Loucy (cell line): ENCODE results near the gene ARHGAP6.
"Not testable (repeated sequence)": the region's sequence is repeated elsewhere in the genome, so short reads cannot be mapped to it uniquely, and the experiment has no call there.

Experiments
- H2AFZ ChIP-seq: fragments of 200-600 bp; sonication (generic); 2 replicates; pipeline ENCODE4 v1.6.0; 2016; ENCODE audit warnings: antibody characterized with exemption, mild to moderate bottlenecking, low read length, moderate library complexity
- H3F3A ChIP-seq: fragments of 200-600 bp; 2 replicates; pipeline ENCODE4 v1.6.0; 2016; ENCODE audit warnings: antibody characterized with exemption, low read depth, mild to moderate bottlenecking
- H3K27me3 ChIP-seq: fragments of 200-600 bp; sonication (generic); 2 replicates; pipeline ENCODE4 v1.6.1; 2014; ENCODE audit warnings: low read length, mild to moderate bottlenecking; ENCODE audit not compliant: insufficient read depth, poor library complexity, severe bottlenecking
- H3K36me3 ChIP-seq: fragments of 200-600 bp; sonication (generic); 2 replicates; pipeline ENCODE4 v1.6.1; 2016; ENCODE audit warnings: low read length; ENCODE audit not compliant: insufficient read depth
- H3K4me1 ChIP-seq: fragments of 200-600 bp; sonication (generic); 2 replicates; pipeline ENCODE4 v1.5.1; 2014; ENCODE audit warnings: low read length, mild to moderate bottlenecking; ENCODE audit not compliant: insufficient read depth, poor library complexity, severe bottlenecking
- H3K4me2 ChIP-seq: fragments of 200-600 bp; sonication (generic); 2 replicates; pipeline ENCODE4 v1.6.0; 2014; ENCODE audit warnings: antibody characterized with exemption, low read length, low read depth, mild to moderate bottlenecking; ENCODE audit not compliant: poor library complexity, severe bottlenecking
- H3K4me3 ChIP-seq: fragments of 200-600 bp; sonication (generic); 2 replicates; pipeline ENCODE4 v1.5.1; 2014; ENCODE audit warnings: low read length, mild to moderate bottlenecking, mixed read lengths; ENCODE audit not compliant: poor library complexity, severe bottlenecking
- H3K79me2 ChIP-seq: fragments of 200-600 bp; sonication (generic); 2 replicates; pipeline ENCODE4 v1.6.1; 2014; ENCODE audit warnings: low read length; ENCODE audit not compliant: insufficient read depth
- H3K9ac ChIP-seq: fragments of 200-600 bp; sonication (generic); 2 replicates; pipeline ENCODE4 v1.6.0; 2014; ENCODE audit warnings: mild to moderate bottlenecking, low read depth, low read length, moderate library complexity; ENCODE audit not compliant: poor library complexity, severe bottlenecking
- H3K9me2 ChIP-seq: fragments of 200-600 bp; sonication (generic); replicated peaks from 2 replicates; pipeline ENCODE4 v1.6.1; 2016; ENCODE audit warnings: low read depth, low read length, mixed read lengths
- H3K9me3 ChIP-seq: fragments of 200-600 bp; sonication (generic); 2 replicates; pipeline ENCODE4 v1.6.1; 2014; ENCODE audit warnings: mild to moderate bottlenecking, antibody characterized with exemption, low read length, low read depth; ENCODE audit not compliant: insufficient read depth
- H4K20me1 ChIP-seq: fragments of 200-600 bp; sonication (generic); 2 replicates; pipeline ENCODE4 v1.6.0; 2014; ENCODE audit warnings: antibody characterized with exemption, low read length, mild to moderate bottlenecking; ENCODE audit not compliant: insufficient read depth, poor library complexity, severe bottlenecking
- CTCF ChIP-seq: fragments of 200-600 bp; sonication (generic); conservative IDR thresholded peaks from 2 replicates; pipeline ENCODE4 v1.5.1; 2014; ENCODE audit warnings: mild to moderate bottlenecking, antibody characterized with exemption, low read length
- EZH2phosphoT487 ChIP-seq: fragments of 200-600 bp; IDR thresholded peaks from 2 replicates; pipeline ENCODE4 v1.6.1; 2018; ENCODE audit warnings: antibody characterized with exemption, mild to moderate bottlenecking, moderate library complexity, borderline replicate concordance

The ARHGAP6 gene

GRCh38 chrX:11580789-11581188, 84.9 kb downstream of the ARHGAP6 start:
- no peaks in the 10 kb centered on the region for H3K36me3 ChIP-seq
- H3K4me3 ChIP-seq = no peak overlapping the region
- no peaks in the 10 kb centered on the region for H3K9me3 ChIP-seq
- no peaks in the 10 kb centered on the region for H3K27me3 ChIP-seq
- H3K79me2 ChIP-seq = no peaks in the 10 kb centered on the region
- TF ChIP-seq CTCF = no peak
- TF ChIP-seq EZH2phosphoT487 = no peak
- H2AFZ ChIP-seq = no peak overlapping the region
- H3K9ac ChIP-seq = no peak overlapping the region
- H3K4me1 ChIP-seq = no peaks in the 10 kb centered on the region
- no peaks in the 10 kb centered on the region for H3F3A ChIP-seq
- no peaks in the 10 kb centered on the region for H3K9me2 ChIP-seq
- no peaks in the 10 kb centered on the region for H4K20me1 ChIP-seq
- no peak overlapping the region for H3K4me2 ChIP-seq

GRCh38 chrX:11579636-11580600, 85.8 kb downstream of the ARHGAP6 start:
- Histone ChIP-seq H3K9me2 (no peaks in the 10 kb centered on the region), H4K20me1 (no peaks in the 10 kb centered on the region), H3K4me3 (no peak overlapping the region), H3K4me2 (no peak overlapping the region), H3K27me3 (no peaks in the 10 kb centered on the region), H3K79me2 (no peaks in the 10 kb centered on the region), H3K9ac (no peak overlapping the region), H3K36me3 (no peaks in the 10 kb centered on the region), H3F3A (no peaks in the 10 kb centered on the region), H3K4me1 (no peaks in the 10 kb centered on the region), H3K9me3 (no peaks in the 10 kb centered on the region), H2AFZ (no peak overlapping the region)
- TF ChIP-seq EZH2phosphoT487 = no peak
- TF ChIP-seq CTCF = no peak

GRCh38 chrX:11578301-11578700, 87.4 kb downstream of the ARHGAP6 start:
- H4K20me1 ChIP-seq, H3F3A ChIP-seq, H2AFZ ChIP-seq, H3K79me2 ChIP-seq, H3K9me2 ChIP-seq, H3K4me2 ChIP-seq, H3K9me3 ChIP-seq, H3K27me3 ChIP-seq, H3K36me3 ChIP-seq, H3K4me3 ChIP-seq, H3K4me1 ChIP-seq, H3K9ac ChIP-seq: not testable (repeated sequence)

- no peak overlapping the region for H2AFZ ChIP-seq
- H3K36me3 ChIP-seq = no peaks in the 10 kb centered on the region
- H3K9me2 ChIP-seq = no peaks in the 10 kb centered on the region
- no peak overlapping the region for H3K4me3 ChIP-seq
- no peak overlapping the region for H3K4me2 ChIP-seq
- H3K27me3 ChIP-seq = no peaks in the 10 kb centered on the region
- H3F3A ChIP-seq = no peaks in the 10 kb centered on the region
- H3K79me2 ChIP-seq = no peaks in the 10 kb centered on the region
- H3K4me1 ChIP-seq = no peaks in the 10 kb centered on the region
- H3K9ac ChIP-seq = no peak overlapping the region
- no peaks in the 10 kb centered on the region for H3K9me3 ChIP-seq
- TF ChIP-seq EZH2phosphoT487 (no peak), CTCF (no peak)
- no peaks in the 10 kb centered on the region for H4K20me1 ChIP-seq
These were observed 88.1 kb downstream of the ARHGAP6 start for GRCh38 chrX:11577603-11578002.
